C4-2B (cell line): ENCODE results near the gene KAT8.

Source experiments
- ZFX ChIP-seq: fragments of 450-650 bp; IDR thresholded peaks from 2 replicates; pipeline ENCODE4 v1.6.1; 2017
- TF ChIP-seq, protein P1 (sequence below): fragments of 450-650 bp; conservative IDR thresholded peaks from 2 replicates; pipeline ENCODE4 v1.5.1; 2017; ENCODE audit warnings: mild to moderate bottlenecking

DNA sequence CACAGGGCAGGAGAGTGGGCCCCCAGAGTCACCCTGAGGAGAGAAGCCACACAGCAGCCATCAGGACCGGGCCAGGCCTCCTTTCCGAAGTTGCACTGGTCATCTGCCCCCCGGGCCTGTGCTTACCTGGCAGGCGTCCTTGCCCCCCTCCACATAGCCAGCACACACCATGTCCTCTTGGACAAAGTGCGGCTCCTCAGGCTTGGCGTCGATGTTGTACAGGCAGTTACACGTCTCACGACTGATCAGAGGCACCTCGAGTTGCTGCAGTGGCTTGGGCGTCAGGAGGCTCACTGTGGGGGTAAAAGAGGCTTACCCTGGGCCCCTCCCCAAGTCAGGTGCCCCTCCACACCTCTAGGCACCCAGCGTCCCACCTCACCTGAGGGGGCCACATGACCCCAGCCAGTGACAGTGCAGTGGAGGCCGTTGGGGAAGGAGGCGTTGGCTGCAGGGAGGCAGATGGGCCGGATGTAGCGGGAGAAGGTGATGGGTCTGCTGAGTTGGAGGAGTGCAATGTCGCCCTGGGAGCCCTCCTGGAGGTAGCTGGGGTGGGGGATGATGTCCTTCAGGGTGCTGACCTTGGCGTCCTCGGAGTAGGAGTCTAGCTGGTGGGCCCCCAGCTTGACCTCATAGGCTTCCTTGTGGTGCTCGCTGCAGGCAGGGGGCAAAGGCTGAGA lies 15.0 kb downstream of the KAT8 start:
- TF ChIP-seq, protein P1, sequence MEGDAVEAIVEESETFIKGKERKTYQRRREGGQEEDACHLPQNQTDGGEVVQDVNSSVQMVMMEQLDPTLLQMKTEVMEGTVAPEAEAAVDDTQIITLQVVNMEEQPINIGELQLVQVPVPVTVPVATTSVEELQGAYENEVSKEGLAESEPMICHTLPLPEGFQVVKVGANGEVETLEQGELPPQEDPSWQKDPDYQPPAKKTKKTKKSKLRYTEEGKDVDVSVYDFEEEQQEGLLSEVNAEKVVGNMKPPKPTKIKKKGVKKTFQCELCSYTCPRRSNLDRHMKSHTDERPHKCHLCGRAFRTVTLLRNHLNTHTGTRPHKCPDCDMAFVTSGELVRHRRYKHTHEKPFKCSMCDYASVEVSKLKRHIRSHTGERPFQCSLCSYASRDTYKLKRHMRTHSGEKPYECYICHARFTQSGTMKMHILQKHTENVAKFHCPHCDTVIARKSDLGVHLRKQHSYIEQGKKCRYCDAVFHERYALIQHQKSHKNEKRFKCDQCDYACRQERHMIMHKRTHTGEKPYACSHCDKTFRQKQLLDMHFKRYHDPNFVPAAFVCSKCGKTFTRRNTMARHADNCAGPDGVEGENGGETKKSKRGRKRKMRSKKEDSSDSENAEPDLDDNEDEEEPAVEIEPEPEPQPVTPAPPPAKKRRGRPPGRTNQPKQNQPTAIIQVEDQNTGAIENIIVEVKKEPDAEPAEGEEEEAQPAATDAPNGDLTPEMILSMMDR, result no peak
- TF ChIP-seq ZFX, result no peak
